HTR-8/SVneo (cell line): ENCODE data around the gene JAM3.

Experiments
- DNase-seq: peaks from one replicate; pipeline ENCODE4 v3.0.0; 2011; ENCODE audit warnings: low spot score, mixed read lengths; ENCODE audit not compliant: insufficient read length
- FAIRE-seq: peaks from 2 replicates; lab custom pipeline; 2011; peaks lifted over from hg19 to GRCh38; lab: Jason Lieb, UNC

Gene JAM3

GRCh38 chr11:134068829-134069425, at the start of gene JAM3:
Gene JAM3 (plus strand): TSS chr11:134069072. CDS start chr11:134069084, 12 bp downstream.
- peak; percentile 55 for FAIRE-seq
- peak; percentile 96 for DNase-seq

- DNase-seq (no peak), FAIRE-seq (no peak)
Observed at GRCh38 chr11:134019500-134019899, 49.4 kb upstream of the JAM3 start.

GRCh38 chr11:134020598-134020997, 48.3 kb upstream of the JAM3 start:
- no peak for DNase-seq
- no peak for FAIRE-seq

GRCh38 chr11:134021326-134021725, 47.5 kb upstream of the JAM3 start:
- no peak for FAIRE-seq
- no peak for DNase-seq

- DNase-seq = no peak
- no peak for FAIRE-seq
Observed at GRCh38 chr11:134022748-134023147, 46.1 kb upstream of the JAM3 start.

DNA sequence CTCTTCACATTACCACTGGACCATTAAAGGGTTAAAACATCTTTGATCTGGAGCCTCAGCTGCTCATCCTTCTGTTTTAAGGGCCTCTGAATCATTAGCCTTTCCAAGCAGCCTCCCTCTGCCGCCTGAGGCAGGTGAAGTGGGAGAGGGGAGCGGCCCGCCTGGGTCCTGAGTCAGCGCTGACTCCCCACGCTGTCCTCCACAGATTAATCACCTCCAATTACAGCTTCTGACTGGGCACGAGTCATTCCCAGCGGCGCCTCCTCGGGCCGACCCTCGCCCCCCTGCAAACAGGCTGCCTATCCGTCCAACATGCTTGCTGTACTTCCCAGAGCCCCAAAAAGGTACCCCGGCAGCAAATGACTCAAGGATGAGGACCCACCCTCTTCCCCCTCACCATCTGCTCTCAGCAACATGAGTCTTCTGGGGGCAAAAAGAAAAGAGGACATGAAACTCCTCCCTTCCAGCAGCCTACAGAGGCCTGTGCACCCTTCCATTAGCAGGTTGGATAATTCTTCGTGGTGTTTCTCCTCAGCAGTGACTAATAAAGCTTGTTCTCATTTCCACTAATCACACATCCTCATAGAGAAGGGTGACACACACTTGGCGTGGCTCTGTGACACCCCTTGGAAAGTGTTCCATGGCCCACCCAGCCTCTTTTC, 44.3 kb upstream of the JAM3 start:
- DNase-seq (peak; percentile 75), FAIRE-seq (no peak)

DNA sequence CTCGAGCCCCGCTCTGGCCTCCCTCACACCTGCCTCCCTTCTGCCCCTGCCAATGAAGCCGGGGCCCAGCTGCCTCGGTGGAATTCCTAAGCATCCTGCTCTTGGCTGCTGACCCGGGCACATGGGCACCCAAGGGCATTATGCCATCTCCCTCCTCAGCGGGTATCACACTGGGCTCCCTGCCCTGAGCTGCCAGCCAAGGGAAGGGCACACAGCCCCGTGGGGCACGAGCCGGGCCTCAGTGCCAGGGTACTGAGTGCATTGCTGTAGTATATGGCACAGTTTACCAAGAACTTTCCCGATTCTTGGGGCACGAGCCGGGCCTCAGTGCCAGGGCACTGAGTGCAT, 43.8 kb upstream of the JAM3 start:
- no peak for FAIRE-seq

GRCh38 chr11:134026655-134027343, 42.1 kb upstream of the JAM3 start:
- DNase-seq (no peak), FAIRE-seq (no peak)

More for the DNA sequence above, 43.8 kb upstream of the JAM3 start:
- no peak for DNase-seq

DNA sequence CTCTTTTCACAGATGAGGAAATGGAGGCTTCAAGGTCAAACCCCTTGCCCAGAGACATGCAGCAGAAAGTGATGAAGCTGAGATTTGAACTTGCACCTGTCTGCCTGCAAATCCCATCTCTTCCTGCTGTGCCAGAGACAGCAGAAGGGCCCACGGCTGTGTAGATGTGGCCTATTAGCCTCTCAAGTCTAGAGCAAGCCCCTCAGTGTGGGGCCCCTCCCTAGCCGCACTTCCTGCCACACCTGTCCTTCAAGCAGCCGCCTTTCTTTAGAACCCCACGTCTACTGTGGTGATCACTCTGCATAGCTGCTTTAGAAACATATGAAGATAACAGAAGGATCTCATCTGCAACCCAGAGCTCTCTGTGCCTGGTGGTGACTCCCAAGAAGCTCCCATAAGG, 41.2 kb upstream of the JAM3 start:
- FAIRE-seq = no peak
- DNase-seq = no peak

DNA sequence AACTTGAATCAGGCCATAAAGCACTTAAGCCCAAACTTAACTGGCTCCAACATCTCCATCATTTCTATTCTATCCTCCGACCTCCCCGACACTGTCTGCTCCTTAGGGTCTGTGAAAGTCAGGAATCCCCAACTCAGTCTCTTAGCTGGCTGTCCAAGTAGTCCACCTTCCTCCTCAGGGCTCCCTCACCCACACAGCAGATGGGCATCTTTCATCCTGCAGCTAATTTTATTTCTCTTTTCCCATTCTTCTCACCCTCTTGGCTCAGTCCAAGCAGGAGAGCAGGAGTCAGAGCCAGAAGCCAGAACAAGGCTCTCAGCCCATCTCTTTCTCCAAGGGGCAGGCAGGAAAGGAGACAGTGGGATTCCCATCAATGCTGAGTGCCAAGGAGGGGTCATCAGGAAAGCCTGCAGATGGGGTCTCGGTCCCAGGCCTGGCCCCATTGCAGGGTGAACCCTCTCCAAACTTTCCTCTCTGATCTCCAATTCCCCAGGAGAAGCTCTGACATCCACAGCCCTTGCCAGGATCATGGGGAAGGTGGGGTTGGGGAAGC, 40.4 kb upstream of the JAM3 start:
- FAIRE-seq (no peak), DNase-seq (no peak)

- DNase-seq = no peak
- no peak for FAIRE-seq
Observed at GRCh38 chr11:134030853-134031252, 38.0 kb upstream of the JAM3 start.

DNA sequence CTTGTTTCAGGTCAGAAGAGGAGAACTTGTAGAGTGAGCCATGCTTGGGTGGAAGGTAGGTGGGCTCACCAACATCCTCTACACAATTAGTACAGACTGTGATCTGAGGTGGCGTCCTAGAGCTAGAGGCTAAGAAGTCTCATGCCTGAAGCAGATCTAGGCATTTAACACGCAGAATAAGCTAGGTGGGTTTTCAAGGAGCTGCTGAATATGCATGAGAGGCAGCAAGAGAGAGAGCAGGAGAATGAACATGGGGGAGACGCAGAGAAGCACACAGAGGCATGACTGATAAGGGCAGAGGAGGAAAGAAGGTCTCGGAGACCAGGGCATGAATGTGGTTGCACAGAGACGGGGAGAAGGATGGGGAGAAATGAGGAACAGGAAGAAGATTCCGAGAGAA, 36.8 kb upstream of the JAM3 start:
- no peak for FAIRE-seq

DNA sequence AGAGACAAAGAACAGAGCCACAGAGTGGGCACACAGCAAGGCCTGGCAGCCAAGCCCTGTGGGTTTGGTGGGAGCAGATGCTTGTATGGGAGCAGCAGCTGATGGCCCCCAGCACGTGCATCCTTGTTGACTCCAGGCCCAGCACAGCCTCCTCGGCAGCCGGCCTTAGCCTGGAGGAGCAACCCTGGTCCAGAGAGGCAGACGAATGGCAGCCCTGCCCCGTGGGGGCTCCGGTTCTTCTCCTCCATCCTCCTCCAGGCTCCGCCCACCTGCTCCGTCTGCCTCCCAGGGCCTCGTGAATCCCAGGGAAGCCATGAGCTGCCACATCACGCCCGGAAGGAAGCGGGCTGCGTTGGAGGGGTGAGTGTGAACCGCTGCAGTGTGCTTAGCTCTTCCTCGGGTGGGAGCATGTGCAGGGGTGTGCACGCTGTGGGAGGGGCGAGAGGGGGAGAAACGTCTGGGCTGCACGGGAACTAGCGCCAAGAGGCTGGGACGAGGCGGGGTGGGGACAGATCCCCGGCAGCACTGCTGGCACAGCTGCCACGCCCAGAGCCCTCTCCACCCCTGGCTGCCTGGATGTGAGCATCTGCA, 36.3 kb upstream of the JAM3 start:
- FAIRE-seq (no peak), DNase-seq (no peak)

More for the DNA sequence above, 36.8 kb upstream of the JAM3 start:
- no peak for DNase-seq

DNA sequence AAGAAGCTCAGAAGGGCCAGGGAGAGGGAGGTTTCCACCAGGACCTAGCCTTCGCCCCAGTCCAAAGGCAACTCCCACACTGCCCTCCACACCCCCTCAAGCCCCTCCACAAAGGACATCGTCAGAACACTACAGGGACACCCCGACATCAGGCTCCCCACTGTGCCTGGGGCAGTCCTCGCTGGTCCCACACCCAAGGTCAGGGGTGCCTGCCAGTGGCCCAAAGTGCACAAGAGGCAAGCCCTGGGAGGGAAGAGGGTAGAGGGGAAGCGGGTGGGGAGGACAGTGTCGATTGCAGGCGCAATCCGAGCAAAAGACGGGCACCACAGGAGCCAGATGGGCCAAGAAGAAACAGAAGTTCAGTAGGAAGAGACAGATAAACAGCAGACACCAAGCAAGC, 35.6 kb upstream of the JAM3 start:
- FAIRE-seq (no peak), DNase-seq (no peak)

DNA sequence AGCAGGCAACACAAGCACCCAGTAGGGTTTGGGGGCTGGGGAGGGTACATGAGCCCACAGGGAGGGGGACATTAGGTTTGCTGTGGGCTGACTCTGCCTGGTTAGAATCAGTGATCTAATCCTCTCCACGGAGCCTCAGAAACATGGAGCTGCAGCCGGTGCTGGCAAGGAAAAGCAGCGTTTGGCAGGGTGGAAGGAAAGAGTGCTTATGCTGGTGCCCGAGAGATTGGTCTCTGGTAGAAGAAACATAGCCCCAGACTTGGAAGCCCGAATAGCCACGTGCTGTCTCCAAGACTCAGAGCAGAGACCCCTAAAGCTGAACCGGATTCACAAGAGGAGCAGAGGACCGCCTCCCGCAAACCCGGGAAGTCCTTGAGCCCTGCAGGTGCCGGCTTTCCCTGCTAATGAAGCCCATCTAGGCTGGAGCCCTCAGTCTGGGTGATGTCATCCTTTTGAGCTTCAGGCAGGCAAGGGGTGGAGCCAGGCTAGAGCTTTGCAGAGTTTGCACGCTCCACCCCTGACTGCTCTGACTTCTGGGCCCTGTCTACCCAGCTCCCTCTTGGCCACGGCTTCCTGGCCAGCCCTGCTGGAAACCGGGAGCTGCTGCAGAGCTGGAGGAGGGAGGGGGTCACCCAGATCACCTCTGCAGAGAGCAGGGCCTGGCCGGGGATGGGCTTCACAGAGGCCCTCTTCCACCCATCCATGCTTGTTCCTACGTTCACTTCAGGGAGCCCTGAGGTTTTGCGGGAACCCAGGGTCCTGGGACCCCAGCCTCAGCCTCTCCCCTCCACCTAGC, 35.0 kb upstream of the JAM3 start:
- peak; percentile 82 for DNase-seq
- FAIRE-seq = peak; percentile 23

GRCh38 chr11:134034496-134035381, 34.1 kb upstream of the JAM3 start:
- no peak for FAIRE-seq
- no peak for DNase-seq

- no peak for FAIRE-seq
- DNase-seq = no peak
Observed at GRCh38 chr11:134036492-134037045, 32.3 kb upstream of the JAM3 start.

DNA sequence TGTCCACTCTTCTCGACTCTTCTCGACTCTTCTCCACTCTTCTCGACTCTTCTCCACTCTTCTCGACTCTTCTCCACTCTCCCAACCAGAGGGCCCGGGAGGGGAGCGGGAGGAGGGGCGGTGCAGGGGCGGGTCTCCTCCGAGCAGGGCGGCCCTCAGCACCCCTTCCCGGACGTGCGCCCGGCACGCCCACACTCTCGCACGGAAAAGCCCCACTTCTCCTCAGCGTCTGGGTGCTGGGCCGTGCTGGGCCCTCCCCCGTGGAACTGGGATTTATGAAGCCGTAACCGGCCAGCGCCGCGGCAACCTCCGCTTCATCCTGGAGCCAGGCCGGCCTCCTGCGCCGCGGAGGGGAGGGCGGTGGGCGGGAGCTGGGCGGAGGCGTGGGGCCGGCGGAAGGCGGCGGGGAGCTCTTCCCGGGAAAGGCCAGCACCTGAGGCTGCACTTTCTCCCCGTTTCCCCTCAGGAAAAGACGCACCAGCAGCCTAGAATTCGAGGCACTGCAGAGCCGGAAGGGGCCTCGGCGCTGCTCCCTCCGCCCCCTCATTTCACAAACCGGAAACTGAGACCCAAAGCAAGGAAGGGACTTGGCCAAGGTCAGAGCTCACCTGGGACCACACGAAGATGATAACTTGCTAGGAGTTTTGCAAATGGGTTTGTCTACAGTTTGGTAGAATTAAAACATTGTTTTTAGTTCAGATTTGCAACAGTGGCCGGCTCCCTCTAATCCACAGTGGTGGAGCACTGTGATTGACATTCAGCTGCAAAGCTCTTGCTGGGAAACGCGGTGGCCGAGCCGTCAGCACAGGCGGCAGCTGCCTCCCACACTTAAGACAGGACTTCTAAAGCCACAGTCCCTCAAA, 31.6 kb upstream of the JAM3 start:
- DNase-seq (peak; percentile 29), FAIRE-seq (no peak)
